Measurements from ENCODE around the gene C11orf71.
A peak's percentile ranks its signal among the peaks of the same experiment; 100 is the strongest.

C11orf71 gene

GRCh38 chr11:114400915-114401223 lies 558 bp upstream of the C11orf71 start:
- DNase-seq (ENCODE audit: low read depth), result no peak
- TF ChIP-seq CTCF (IDR thresholded peaks at IDR 0.05; ENCODE audit: control insufficient read depth, extremely low read depth, insufficient read depth), result peak; percentile 24; the same call in 1 of the 2 replicates
- peak overlapping the region; percentile 97 for H3K4me3 ChIP-seq (ENCODE audit: low read depth, low read length)

- H3K4me3 ChIP-seq (ENCODE audit: low read depth, low read length), result peak overlapping the region; percentile 97
- DNase-seq (ENCODE audit: low read depth), result no peak
- no peak for TF ChIP-seq CTCF (IDR thresholded peaks at IDR 0.05; ENCODE audit: control insufficient read depth, extremely low read depth, insufficient read depth)
These were observed 658 bp downstream of the C11orf71 start for GRCh38 chr11:114399490-114400215.

- no peak for TF ChIP-seq CTCF (IDR thresholded peaks at IDR 0.05; ENCODE audit: control insufficient read depth, extremely low read depth, insufficient read depth)
- H3K4me3 ChIP-seq (ENCODE audit: low read depth, low read length), result no peak overlapping the region
- DNase-seq (ENCODE audit: low read depth), result no peak
These were observed 1.9 kb downstream of the C11orf71 start for GRCh38 chr11:114398303-114398920.

- H3K4me3 ChIP-seq (ENCODE audit: low read depth, low read length), result no peak overlapping the region
- DNase-seq (ENCODE audit: low read depth), result no peak
- TF ChIP-seq CTCF (IDR thresholded peaks at IDR 0.05; ENCODE audit: control insufficient read depth, extremely low read depth, insufficient read depth), result no peak
These were observed 2.8 kb downstream of the C11orf71 start for GRCh38 chr11:114397349-114397982.

- DNase-seq (ENCODE audit: low read depth), result no peak
- TF ChIP-seq CTCF (IDR thresholded peaks at IDR 0.05; ENCODE audit: control insufficient read depth, extremely low read depth, insufficient read depth), result no peak
- H3K4me3 ChIP-seq (ENCODE audit: low read depth, low read length), result no peak overlapping the region
These were observed 3.4 kb downstream of the C11orf71 start for GRCh38 chr11:114396916-114397315.

GRCh38 chr11:114395736-114396135 lies 4.6 kb downstream of the C11orf71 start:
- TF ChIP-seq CTCF (IDR thresholded peaks at IDR 0.05; ENCODE audit: control insufficient read depth, extremely low read depth, insufficient read depth), result peak; percentile 32
- DNase-seq (ENCODE audit: low read depth), result no peak

More at GRCh38 chr11:114395736-114396135, 4.6 kb downstream of the C11orf71 start:
- no peak overlapping the region for H3K4me3 ChIP-seq (ENCODE audit: low read depth, low read length)
